Prostate gland (tissue), 2 donors: ENCODE measurements around the gene TBC1D22A.

Source experiments
- POLR2A ChIP-seq: fragments of 450-650 bp; IDR thresholded peaks from one replicate; pipeline ENCODE4 v1.6.1; 2016; ENCODE audit warnings: antibody characterized with exemption, mild to moderate bottlenecking
- TF ChIP-seq, protein P1 (sequence below), 4 experiments: fragments of 200-600 bp in 2 of 4; fragments of 450-650 bp in 2 of 4; sonication (generic) in 2 of 4; IDR thresholded peaks; 1 replicate in 3 of 4; 2 replicates in 1 of 4; pipeline ENCODE4 v1.5.1; 2016 to 2019; ENCODE audit warnings: antibody characterized with exemption in 4 of 4, mild to moderate bottlenecking in 2 of 4, moderate library complexity in 2 of 4

DNA sequence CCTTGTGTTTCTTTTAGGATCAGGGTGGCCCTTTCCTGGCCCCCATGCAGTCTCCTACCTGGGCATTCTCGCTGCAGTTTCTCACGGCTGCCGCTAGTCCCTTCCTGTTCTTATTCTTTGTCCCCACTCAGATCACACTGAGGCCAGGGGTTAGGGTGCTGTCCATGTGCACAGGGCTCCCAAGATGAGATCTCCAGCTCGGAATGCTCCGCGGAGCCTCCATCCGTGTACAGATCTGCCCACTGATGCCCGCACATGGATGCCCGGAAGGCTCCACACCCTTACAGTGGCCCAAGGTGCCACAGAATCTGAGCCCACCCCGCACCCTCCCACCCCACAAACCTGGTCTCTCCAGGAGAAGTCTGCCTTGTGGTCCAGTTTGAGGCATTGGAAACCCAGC, 457.3 kb downstream of the TBC1D22A start:
- TF ChIP-seq, protein P1, sequence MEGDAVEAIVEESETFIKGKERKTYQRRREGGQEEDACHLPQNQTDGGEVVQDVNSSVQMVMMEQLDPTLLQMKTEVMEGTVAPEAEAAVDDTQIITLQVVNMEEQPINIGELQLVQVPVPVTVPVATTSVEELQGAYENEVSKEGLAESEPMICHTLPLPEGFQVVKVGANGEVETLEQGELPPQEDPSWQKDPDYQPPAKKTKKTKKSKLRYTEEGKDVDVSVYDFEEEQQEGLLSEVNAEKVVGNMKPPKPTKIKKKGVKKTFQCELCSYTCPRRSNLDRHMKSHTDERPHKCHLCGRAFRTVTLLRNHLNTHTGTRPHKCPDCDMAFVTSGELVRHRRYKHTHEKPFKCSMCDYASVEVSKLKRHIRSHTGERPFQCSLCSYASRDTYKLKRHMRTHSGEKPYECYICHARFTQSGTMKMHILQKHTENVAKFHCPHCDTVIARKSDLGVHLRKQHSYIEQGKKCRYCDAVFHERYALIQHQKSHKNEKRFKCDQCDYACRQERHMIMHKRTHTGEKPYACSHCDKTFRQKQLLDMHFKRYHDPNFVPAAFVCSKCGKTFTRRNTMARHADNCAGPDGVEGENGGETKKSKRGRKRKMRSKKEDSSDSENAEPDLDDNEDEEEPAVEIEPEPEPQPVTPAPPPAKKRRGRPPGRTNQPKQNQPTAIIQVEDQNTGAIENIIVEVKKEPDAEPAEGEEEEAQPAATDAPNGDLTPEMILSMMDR (IDR thresholded peaks at IDR 0.05) = no peak
- TF ChIP-seq POLR2A = no peak
